Stimulated activated CD4-positive, alpha-beta T cell treated with anti-CD3 and anti-CD28 coated beads, Interleukin-2, amount 100 ng/mL, for 48 hours (primary cell): ENCODE measurements around the gene SRGAP1.
"Not testable (repeated sequence)": the region's sequence is repeated elsewhere in the genome, so short reads cannot be mapped to it uniquely, and the experiment has no call there.

Experiments
- DNase-seq, 2 donors: peaks; one replicate each; pipeline ENCODE4 v3.0.0-alpha.2; 2020

The SRGAP1 gene

GRCh38 chr12:64092507-64093196, 248.2 kb downstream of the SRGAP1 start:
- DNase-seq, result no peak

- DNase-seq, result no peak
These were observed 249.2 kb downstream of the SRGAP1 start for GRCh38 chr12:64093689-64094088.

- DNase-seq, result no peak
These were observed 253.0 kb downstream of the SRGAP1 start for GRCh38 chr12:64097366-64098105.

GRCh38 chr12:64098709-64099354, 254.3 kb downstream of the SRGAP1 start:
- DNase-seq, result no peak

DNA sequence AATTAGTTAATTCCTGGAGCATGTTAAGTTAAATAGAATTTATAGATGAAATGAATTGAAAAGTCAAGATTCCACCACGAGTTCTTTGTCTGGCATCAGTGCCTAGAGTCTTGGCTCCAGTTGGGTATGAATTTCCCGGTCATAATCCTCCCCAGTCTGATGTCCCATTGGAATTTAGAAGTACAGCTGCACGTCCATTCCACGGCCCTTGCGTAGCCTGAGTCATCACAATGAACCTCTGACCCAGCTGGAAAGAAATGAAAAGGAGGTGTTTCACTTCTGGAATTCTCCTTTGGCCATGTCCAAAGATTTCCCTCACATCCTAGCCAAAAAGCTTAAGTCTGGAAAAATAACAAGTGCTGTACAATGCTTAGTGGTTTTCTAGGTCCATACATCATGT, 254.9 kb downstream of the SRGAP1 start:
- DNase-seq, result no peak

DNA sequence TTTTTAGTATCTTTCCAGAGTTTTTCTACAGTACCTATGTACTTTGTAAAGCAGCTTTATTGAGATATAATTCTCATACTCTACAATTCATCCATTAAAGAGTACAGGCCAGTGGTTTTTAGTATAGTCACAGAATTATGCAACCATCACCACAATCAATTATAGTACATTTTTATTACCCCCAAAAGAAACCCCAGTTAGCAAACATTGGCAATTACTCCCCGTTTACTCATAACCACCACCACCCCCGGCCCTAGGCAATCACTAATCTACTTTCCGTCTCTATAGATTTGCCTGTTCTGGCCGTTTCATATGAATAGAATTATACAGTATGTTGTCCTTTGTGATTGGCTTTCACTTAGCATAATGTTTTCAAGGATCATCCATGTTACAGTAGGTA, 257.8 kb downstream of the SRGAP1 start:
- no peak for DNase-seq

DNA sequence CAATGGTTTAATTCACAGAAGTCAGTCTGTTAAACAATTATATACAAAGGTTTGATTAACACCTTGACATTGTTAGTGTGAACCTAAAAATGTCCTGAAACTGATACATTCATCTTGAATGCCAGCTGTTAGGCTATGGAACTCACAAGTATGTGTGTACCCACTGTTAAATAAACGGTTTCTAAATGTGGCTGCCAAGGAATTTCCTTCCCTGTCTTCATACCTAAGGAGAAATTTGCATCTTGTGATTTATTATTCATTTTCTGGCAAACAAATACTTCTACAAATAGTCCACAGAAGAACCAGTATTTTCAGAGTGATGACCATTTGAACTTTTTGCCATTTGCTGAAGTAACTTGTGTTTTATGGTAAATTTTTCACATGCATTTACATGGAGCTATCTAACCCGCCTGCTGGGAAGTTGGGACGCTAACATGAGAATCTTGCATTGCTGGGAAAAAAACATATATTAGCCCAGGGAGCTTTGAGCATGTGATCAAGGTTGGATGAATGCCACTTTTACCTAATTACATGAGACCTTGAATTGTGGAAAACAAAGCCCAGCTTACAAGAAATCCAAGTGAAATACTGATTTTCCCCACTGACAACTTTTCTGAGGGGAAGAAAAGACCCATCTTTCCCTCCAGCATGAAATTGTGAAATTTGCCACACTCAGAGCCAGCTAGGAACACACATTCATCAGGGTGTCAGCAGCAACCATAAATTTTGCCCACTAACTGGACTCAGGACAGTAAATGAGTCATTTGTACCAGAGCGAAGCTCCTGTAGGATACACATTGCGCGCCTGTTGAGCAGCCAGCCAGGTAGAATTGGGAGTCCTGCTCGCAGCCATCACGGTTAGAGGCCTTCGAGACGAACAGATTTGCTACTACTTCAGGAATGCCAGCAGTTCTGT, 259.6 kb downstream of the SRGAP1 start:
- DNase-seq, result no peak

GRCh38 chr12:64105026-64105425, 260.5 kb downstream of the SRGAP1 start:
- no peak for DNase-seq

GRCh38 chr12:64107776-64108175, 263.3 kb downstream of the SRGAP1 start:
- no peak for DNase-seq

DNA sequence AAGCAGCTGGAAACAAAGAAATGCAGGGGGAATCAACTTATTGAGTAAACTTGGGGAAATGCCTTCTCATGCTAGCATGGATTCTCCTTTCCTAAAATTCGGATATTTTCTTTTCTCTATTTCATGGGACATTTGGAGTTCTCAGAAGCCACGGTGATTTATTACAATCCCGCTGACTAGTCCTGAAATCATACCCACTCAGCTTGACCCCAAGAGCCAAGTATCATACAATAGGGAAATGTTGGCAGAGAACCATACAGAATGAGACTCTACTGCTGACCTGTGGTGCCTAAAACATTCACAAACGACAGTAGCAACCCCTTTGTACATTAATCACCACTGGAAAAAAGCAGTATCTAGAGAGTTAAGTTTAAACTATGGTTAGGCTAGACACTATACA, 265.2 kb downstream of the SRGAP1 start:
- DNase-seq, result no peak

GRCh38 chr12:64110864-64111263, 266.4 kb downstream of the SRGAP1 start:
- DNase-seq, result no peak

DNA sequence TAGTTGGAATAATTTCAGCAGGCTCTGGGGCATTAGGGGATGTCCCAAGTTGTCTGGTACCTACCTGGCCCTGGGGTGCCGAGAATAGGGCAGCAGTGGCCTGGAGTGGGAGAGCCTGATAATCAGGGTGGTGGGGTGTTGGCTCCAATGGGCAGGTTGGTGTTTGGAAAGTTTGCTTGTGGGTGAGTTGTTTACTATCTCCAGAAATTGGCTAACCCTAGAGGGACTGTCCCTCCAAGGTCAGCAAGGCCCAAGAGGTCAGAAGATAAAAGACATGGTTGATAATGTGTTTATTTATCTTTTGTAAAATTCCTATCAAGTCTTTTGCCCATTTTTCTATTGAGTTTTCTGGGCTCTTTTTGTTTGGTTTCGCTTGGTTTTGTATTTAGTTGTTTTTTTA, 272.5 kb downstream of the SRGAP1 start:
- DNase-seq, result no peak

GRCh38 chr12:64120568-64120967, 276.1 kb downstream of the SRGAP1 start:
- no peak for DNase-seq

- DNase-seq, result not testable (repeated sequence)
These were observed 276.6 kb downstream of the SRGAP1 start for GRCh38 chr12:64121086-64121485.

DNA sequence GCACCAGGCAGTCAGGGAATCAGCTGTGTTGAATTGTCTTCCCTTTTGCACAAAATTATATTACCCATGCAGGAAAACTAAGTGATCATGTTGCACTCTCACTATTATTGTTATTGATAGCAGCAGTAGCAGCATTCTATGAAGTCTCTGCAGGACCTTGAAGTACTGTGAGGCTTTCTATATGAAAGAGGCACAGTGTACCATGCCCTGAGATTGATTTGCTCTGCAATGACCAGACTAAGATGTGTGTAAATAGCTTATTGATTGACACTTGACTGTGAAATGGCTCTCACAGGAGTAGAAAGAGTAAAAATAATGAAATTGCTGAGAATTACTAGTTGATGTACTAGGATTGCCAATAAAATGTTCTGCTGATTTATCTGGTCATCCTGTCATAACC, 277.7 kb downstream of the SRGAP1 start:
- DNase-seq, result no peak

DNA sequence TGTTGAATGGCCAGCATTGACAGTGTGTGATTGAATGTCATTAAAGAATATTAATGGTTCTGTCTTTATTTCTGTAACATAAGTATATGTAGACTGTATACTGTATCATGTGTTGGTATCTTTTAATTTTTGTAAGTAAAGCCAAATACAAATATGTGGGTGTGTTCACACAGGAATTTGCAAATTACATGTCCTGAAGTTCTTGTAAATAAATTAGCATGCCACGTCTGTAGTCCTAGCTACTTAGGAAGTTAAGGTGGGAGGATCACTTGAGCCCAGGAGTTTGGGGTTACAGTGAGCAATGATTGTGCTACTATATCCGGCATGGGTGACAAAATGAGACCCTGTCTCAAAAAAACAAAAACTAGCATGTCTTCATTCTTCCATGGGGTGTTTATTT, 278.5 kb downstream of the SRGAP1 start:
- DNase-seq, result no peak

DNA sequence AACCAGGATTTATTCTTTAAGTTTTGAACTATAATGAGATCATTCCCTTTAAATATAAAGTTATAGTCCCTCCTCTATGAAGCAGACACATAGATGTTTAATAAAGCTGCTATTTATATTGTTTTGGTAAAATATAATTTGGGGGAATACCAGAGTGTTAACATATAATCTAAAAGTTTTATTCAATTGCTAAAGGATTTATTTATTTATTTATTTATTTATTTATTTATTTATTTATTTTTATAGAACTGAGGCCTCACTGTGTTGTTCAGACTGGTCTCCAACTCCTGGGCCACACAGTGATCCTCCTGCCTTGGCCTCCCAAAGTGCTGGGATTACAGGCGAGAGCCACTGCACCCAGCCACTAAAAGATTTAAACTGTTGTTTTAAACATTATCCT, 278.9 kb downstream of the SRGAP1 start:
- no peak for DNase-seq

- no peak for DNase-seq
These were observed 280.2 kb downstream of the SRGAP1 start for GRCh38 chr12:64124511-64125197.

DNA sequence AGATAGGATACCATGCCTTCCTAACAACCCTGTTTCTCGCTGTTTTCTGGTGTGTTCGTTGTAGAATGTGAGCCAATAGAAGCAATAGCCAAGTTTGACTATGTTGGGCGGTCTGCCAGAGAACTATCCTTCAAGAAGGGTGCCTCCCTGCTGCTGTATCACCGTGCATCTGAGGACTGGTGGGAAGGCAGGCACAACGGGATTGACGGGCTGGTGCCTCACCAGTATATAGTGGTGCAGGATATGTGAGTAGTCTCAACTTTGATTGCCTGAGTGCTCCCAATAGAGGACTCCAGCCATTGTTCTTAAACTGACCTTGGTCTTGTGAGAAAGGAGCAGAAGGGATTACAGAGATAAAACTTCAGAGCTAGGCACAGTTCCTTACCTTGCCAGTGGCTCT, 281.4 kb downstream of the SRGAP1 start:
- DNase-seq, result no peak

DNA sequence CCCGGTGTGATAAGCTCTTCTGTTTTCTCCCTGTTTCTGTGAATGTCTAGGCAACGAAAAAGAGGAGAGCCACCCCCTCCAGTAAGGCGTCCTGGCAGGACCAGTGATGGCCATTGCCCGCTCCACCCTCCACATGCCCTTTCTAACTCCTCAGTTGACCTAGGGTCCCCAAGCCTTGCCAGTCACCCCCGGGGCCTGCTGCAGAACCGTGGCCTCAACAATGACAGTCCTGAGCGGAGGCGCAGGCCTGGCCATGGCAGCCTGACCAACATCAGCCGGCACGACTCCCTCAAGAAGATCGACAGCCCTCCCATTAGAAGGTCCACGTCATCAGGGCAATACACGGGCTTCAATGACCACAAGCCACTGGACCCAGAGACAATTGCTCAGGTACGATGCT, 283.3 kb downstream of the SRGAP1 start:
- DNase-seq, result no peak

GRCh38 chr12:64128366-64128765, 283.9 kb downstream of the SRGAP1 start:
- DNase-seq, result no peak

DNA sequence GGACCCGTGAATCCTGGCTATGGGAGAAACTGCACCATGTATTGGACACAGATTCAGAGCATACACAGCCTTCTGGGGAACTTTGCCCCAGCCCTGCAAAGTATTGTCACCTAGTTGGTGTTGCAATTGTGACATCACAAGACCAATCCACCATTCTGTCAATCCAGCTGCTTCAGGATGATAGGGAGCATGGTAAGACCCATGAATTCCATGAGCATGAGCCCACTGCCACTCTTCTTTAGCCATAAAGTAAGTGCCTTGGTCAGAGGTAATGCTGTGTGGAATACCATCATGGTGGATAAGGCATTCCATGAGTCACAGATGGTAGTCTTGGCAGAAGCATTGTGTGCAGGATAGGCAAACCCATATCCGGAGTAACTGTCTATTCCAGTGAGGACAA, 286.0 kb downstream of the SRGAP1 start:
- not testable (repeated sequence) for DNase-seq
